Smooth muscle cell of the coronary artery (primary cell): Measurements from ENCODE around the gene TRIML2. TPM values are rescaled to one million over a fixed set of nuclear protein-coding genes. Genes with fewer than 3 reads are reported as not detected.

Source experiments
- total RNA-seq: library from RNA; depleted of rRNA; stranded (reverse); fragments of >200 nt; gene quantifications from 2 replicates; pipeline ENCODE4 v1.2.3, GENCODE V29; 2014; ENCODE audit warnings: low replicate concordance

TRIML2 gene
- 0.12 TPM in 1 of 2 replicates, not detected in the other for total RNA-seq

DNA sequence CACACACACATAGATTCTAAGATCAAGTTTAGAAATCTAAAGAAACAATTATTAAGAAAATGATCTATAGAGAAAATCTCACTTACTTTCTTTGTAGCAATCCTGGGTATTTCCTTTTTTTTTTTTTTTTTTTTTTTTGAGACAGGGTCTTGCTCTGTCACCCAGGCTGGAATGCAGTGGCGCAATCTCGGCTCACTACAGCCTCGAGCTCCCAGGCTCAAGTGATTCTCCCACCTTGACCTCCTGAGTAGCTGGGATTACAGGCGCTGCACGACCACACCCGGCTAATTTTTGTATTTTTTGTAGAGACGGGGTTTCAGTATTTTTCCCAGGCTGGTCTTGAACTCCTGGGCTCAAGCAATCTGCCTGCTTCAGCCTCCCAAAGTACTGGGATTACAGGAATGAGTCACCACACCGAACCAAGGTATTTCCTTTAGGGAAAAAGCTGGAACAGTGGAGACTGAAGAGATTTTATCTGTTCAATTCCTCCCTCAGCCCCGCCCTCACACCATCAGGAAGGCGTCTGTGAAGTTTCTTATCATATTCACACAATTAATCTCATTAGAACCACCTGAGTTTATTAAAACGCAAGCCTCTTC lies at the start of gene TRIML2:
Gene TRIML2 (minus strand): TSS at position 447 of the 599 bp plus-strand sequence. CDS start 4,235 bp downstream, outside the sequence.

DNA sequence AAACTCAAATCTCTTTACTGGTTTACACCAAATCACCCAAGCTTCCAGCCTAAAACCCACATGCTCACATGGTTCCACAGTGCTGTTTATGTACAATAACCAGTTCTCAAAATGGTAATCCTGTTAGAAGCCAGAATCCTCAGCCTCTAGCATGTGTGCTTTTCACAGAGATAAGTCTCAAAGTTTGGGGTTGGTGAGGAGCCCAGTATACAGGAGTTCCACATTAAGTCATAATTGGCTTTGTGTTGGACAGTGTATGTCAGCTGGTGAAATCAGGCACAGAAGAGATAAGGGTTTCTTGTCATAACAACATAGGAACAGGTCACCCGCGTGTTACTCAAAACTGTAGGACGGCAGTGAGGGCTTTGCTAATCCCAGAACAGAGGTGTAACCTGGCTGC lies 29.7 kb upstream of the TRIML2 start, which contains the start of gene TRIML1:
Gene TRIML1 (plus strand): TSS at position 301 of the 400 bp plus-strand sequence. CDS start 118 bp downstream, outside the sequence.

Other genes with a start within 250 kb of the TRIML2 start
- under 0.01 TPM in 1 of 2 replicates, not detected in the other for gene ZFP42, start 113.8 kb downstream of the TRIML2 start, total RNA-seq
- gene TRIML1, start 29.8 kb upstream of the TRIML2 start, total RNA-seq = not detected in 2 replicates